GM12874 (cell line): Measurements from ENCODE around the gene SEMA3B.

Source experiments
- TF ChIP-seq, protein P1 (sequence below): IDR thresholded peaks from 2 replicates; pipeline ENCODE4 v1.5.1; 2011; ENCODE audit warnings: low read depth, mild to moderate bottlenecking, control low read depth, low read length, moderate library complexity; ENCODE audit not compliant: insufficient read depth

The SEMA3B gene

DNA sequence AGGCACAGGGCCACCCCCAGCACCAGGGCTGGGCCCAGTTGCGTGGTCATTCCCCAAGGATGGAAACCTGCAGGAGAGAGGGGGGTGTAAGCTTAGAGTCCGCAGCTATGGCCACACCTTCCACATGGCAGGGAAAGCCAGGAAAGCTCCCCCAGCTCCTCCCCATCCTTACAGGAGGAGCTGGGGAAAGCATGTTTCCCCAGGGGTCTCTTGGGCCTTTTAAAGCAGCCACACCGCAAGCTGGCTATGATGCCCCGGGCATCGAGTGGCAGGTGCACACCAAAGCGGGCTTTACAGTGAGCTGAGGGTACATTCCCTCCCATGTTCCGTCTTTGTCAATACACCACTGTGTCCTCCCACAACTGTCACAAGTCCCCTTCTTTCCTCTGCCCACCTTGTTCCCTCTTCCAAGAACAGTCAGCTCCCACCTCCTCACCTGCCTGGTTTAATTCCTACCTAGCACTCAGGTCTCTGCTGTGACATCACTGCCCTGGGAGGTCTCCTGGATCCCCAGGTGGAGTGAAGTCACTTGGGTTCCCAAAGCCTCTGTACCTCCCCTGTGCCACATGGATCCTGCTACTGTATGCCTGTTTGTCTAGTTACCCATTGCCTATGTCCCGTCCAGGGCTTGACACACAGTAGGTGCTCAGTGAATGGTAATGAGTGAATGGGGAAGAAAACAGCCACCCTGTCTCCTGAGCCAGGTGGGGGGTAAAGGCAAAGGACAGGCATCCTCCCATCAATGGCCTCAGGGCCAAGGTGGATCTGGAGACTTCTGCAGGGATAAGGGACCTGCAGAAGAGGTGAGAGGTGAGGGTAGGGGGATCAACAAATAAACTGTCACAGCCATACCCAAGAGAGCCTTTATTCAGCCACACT is 26.8 kb downstream of the SEMA3B start:
- TF ChIP-seq, protein P1, sequence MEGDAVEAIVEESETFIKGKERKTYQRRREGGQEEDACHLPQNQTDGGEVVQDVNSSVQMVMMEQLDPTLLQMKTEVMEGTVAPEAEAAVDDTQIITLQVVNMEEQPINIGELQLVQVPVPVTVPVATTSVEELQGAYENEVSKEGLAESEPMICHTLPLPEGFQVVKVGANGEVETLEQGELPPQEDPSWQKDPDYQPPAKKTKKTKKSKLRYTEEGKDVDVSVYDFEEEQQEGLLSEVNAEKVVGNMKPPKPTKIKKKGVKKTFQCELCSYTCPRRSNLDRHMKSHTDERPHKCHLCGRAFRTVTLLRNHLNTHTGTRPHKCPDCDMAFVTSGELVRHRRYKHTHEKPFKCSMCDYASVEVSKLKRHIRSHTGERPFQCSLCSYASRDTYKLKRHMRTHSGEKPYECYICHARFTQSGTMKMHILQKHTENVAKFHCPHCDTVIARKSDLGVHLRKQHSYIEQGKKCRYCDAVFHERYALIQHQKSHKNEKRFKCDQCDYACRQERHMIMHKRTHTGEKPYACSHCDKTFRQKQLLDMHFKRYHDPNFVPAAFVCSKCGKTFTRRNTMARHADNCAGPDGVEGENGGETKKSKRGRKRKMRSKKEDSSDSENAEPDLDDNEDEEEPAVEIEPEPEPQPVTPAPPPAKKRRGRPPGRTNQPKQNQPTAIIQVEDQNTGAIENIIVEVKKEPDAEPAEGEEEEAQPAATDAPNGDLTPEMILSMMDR, result no peak

DNA sequence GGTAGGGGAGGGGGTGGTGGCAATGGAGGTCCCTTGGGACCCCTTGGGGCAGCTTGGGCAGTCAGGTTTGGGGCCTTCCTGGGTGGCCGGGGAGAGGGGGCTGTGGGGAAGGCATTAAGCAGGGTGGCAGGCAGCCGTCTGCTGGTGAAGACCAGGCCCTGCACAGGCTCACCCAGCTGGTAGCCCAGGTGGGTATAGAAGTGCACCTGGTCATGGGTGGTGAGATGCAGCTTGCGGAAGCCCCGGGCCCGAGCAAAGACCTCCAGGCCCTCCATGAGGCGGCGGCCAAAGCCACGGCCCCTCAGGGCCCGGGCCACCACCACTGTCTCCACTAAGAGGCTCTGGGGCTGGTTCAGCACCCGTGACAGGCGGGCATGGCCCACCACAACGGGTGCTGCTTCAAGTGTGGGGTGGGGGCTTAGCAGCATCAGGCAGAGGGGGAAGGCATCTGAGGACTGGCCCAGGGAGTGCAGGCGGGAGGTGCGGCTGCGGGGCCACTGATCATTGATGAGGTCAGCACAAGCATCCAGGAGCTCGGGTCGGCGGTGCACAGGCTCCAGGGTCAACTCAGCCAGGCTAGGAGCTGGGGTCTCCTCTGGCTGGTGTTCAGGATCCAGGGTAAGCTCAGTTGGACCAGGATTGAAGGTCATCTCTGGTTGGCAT is 27.9 kb downstream of the SEMA3B start:
- TF ChIP-seq, protein P1, result no peak

DNA sequence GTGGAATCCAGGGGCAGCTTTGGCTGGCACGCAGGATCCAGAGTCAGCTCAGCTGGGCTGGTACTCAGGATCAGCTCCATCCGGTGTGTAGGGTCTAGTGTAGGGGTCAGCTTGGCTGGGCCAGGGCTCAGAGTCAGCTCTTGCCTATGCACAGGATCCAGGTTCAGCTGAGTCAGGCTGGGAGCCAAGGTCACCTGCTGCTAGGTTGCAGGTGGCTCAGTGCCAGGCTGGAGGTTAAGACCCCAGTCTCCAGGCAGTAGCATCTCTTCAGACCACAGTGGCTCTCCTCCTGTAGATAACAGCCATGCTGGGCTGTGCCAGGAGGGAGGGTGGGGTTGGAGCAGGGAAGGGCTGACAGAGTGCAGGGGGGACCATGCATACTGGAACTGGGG is 28.4 kb downstream of the SEMA3B start:
- TF ChIP-seq, protein P1, result no peak

DNA sequence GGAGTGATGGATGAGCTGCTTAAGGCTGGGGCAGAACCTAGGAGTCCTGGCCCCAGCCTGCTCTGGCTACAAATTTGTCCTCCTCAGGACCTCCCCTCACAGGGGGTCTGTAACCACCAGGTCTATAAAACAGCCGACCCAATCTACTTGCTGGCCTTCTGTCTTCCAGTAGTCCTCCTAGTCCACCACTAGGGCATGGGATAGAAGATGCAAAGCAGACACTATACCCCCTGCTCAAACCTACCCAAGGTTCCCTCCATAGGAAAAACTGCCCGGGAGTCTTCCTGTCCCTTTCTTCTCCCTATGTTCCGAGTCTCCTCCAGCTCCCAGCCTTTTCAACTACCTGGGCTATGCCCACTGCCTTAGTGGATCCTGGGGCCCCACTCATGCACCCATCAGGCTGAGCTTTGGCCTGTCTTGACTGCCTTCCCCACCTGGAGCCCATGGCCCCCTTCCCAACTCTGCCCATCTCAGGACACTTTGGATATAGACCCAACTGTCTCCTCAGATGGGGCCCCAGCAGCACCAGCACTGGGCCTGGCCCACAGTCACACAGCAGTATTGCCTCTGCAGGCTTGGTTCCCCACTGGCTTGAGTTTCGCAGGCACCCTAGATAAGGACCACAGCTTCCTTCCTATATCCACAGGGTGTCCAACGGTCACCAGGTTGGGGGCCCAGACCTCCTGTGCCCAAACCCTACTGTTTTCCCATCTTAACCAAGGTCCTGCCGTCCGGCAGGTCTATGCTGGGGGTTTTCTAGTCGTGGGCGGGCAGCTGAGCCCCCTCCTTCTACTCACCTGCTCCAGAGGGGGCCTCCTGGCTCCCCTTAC is 29.2 kb downstream of the SEMA3B start:
- TF ChIP-seq, protein P1, result peak; percentile 1; the same call in 1 of the 2 replicates

DNA sequence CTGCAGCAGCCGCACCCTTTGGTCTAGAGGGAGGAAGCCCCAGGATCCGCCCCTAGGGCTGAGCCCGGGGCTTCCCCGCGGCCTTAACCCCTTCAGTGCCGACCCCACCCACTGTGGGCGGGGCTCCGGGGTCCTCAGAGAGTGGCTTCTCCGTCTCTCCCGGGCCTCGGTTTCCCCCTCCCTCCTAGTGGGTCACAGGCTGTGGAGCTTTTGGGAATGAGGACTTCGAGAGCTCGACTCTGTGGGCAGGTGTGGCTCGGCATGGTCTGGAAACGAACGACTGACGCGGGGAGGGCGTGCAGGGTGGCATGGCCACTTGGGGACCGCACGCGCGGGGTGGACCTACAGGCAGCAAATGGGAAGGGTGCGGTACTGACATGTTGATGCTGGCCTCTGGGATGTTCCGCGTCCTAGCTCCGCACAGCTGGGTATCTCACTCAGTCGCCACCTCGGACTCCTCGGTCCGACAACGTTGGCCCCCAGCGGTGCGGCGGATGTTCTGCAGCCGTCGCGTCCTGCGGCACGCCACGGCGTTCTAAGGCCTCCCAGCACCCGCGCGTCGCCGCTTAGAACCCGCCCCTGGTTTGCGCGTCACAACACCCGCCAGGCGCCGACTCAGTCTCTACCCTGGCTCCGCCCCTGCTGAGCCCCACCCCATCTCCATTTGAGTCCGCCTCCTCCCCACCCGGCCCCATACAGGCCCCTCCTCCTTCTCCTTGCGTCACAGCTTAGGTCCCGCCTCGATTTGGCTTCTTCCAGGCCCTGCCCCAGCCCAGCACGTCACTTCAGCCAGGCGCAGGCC is 30.1 kb downstream of the SEMA3B start, which contains the start of the genes HYAL3 and NAA80:
Gene HYAL3 (minus strand): TSS at position 570 of the 802 bp plus-strand sequence. CDS start 3,803 bp downstream, outside the sequence.
Gene NAA80 (minus strand): TSS at position 570 of the 802 bp plus-strand sequence. CDS start 1,942 bp downstream, outside the sequence.
- TF ChIP-seq, protein P1, result peak; percentile 40

DNA sequence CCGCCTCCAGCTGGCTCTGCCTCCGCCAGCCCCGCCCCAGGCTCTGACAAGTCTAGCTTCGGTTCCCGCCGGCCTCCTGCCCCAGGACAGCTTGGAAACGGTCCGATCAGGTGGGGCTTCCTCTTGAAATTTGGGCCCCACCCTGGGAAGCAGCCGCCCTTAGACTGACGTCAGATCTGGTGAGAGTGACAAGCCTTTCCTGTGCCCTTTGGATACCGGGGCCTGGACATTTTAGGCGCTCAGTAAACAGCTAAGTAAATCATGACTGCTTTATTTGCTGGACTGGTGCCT is 30.6 kb downstream of the SEMA3B start:
- TF ChIP-seq, protein P1, result no peak
